Left hindlimb (tissue), 1 donor: Measurements from ENCODE around the gene CBFA2T3.

ENCODE experiments used
- DNase-seq: peaks from one replicate; pipeline ENCODE4 v3.0.0-alpha.2; 2018

Gene CBFA2T3

DNA sequence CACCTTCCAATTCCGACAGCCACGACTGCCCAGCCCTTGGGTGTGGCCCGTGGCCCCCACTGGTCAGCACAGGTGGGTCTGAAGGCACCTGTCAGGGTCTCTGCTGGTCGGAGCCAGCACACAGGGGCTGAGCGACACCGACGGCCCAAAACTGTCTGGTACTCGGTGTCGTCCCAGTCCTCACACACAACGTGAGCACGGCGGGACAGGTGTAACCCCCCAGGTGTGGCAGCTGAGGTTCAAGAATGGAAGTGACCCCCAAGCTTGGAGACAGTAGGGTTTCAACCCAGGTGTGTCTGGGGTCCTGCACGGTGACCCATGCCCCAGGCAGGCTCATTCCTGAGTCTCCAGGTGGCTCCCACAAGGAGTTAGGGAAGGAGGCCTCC lies 121.3 kb downstream of the CBFA2T3 start:
- DNase-seq = peak; percentile 39

DNA sequence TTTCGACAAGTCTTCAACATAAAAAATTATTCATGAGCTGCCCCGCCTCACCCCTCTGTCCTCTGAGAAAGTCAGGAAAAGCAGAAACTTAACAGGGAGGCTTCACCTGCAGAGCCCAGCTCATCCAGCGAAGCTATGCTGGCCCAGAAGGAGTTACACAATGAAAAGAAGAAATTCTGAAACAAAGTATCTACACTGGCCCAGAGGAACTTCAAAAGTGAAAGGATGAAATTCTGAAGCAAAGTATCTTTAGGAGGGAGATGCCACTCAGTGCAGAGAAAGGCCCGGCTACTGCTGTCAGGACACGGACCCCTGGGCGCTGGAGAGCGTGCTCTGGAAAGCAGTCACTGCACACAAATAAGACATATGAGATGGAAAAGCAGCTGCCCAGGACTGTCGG lies 121.8 kb downstream of the CBFA2T3 start:
- no peak for DNase-seq

DNA sequence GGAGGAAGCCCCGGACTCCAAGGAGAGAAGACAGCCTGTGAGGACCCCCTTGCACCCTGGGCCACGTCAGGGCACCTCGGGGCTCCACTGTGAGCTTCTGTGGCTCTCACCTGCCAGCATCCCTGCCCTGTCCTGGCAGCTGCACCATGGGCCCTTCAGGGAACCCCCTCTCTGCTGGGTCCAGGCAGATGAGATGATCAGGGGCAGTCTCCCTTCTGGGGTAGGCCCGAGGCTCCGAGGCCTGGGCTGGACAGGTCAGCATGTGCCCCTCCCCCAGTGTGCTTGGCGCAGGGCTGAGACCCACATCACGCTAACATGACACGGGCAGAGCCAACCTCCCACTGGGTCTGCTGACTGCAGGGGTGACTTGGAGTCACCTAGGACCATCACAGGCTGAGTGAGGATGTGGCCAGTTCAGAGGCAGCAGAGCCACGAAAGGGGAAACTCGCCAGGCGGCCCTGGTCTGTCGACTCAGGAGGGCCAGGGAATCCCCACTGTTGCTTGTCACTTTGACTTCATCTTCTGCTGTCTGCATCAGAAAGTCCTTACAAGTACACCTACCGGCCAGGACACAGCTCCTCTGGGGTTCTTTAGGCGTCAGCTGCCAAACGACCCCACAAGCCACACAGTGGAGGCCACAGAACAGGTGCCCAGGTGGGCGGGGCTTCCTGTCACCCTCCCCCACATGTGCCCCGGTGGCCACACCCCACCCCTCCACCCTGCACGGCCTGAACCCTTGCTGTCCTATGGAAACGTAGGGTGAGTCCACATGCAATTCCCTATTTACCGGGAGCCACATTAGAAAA lies 122.5 kb downstream of the CBFA2T3 start:
- DNase-seq = no peak

DNA sequence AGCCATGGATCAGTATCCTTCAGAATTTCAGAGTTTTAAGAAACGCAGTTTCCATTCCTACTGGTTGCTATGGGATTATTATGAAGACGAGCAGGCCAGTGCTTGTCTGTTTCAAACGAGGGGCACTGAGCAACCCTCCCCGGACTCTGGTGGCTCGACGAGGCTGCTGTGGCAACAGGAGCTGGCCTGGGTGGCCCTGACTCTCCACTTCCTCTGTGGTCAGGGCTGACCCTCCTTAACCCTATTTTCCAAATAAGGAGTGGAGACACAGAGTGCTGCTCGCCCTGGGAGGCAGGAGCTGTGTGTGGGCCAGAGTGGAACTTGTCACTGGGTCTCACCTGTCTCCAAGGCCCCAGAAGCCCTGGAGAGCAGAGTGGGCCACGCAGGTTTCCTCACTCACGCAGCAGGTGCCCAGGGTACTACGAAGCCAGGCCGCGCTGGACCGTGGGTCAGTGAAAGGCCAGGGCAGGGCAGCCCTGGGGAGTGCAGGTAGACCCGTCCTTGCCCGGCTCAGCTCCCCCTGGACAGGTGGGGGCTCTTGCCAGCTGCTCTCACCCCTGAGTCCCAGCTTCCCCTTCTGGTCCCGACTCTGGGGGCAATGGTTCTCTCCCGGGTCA lies 123.6 kb downstream of the CBFA2T3 start:
- no peak for DNase-seq

DNA sequence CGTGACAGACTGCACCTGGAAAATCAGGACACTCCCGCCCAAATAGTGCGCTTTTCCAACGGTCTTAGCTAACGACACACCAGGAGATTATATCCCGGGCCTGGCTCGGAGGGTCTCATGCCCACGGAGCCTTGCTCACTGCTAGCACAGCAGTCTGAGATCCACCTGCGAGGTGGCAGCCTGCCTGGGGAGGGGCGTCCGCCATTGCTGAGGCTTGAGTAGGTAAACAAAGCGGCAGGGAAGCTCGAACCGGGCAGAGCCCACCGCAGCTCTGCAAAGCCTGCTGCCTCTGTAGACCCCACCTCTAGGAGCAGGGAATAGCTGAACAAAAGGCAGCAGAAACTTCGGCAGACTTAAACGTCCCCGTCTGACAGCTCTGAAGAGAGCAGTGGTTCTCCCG lies 125.4 kb downstream of the CBFA2T3 start:
- no peak for DNase-seq

DNA sequence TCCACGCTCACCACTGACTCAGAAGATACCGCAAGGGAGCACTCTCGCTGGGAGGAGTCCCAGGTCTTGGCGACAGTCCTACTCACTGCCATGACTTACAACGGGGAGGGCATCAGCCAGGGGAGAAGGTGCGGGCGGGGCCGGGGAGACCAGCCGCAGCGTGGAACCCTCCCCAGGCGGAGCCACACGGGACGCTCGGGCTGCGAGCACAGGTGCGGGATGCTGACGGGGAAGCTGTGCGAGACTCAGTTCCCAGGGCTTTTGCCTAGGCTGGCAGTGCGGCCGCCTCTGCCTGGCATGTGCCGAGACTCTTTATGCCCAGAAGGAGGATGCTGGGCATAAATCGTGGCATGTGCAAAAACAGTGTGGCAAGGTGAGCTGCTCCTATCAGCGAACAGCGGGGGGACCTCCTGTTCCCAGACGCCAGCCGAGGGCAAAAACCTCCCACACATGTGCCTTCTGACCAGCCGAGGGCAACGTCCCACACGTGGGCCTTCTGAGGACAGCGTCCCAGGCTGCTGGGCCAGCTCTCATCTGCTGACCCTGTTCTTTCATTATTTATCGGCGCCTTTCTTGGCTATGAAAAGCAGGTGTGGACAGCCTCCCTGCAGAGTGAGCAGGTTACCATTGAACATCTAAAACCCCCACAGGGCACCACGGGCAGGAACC lies 126.3 kb downstream of the CBFA2T3 start:
- DNase-seq = no peak

DNA sequence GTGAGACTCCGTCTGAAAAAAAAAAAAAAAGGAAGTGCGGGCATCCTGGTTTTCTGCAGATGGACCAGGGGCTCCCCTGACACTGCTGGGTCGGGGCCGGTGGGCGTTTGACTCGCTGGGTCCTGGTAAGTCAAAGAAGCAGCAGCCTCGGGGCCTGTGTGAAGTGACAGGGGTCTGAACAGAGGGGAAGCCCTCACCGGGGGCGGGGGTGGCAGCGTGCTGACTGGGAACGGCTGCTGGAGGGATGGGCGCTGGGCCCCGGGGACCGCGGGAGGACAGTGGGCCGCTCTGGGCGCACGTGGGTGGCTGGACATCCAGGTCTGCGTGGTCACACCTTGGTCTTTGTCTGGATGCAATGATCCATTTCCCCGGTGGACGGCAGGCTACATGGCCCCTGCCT lies 128.4 kb downstream of the CBFA2T3 start:
- DNase-seq = no peak

DNA sequence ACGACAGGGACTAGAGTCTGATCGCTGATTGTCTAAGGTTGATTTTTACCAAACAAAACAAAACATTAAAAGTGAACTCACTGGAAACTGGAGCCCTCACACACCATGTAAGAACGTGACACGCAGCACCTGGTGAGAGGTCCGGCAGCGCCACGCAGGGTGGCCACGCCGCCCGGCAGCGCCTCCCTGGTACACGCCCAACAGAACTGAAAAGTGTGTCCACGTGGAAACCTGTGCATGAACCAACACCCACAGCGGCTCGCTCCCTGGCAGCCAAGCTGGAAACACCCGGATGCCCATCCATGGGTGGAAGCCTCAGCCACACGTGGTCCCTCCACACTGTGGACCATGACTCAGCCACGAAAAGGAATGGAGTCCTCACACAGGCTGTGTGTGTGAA lies 129.4 kb downstream of the CBFA2T3 start:
- no peak for DNase-seq

DNA sequence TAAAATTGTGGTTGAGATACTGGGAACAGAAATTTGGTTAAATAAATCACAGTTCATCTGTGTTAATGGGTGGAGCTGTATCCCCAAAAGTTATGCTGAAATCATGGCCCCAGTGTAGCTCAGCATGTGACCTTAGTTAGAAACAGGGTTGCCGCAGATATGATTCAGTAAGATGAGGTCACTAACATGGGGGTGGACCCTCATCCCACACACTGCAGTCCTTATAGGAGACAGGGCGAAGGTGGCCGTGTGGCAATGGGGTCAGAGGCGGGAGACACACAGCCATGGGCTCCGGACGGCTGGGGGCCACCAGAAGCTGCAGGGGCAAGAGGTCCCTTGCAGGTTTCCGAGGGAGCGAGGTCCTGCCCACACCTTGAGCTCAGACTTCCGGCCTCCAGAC lies 130.9 kb downstream of the CBFA2T3 start:
- DNase-seq = no peak

DNA sequence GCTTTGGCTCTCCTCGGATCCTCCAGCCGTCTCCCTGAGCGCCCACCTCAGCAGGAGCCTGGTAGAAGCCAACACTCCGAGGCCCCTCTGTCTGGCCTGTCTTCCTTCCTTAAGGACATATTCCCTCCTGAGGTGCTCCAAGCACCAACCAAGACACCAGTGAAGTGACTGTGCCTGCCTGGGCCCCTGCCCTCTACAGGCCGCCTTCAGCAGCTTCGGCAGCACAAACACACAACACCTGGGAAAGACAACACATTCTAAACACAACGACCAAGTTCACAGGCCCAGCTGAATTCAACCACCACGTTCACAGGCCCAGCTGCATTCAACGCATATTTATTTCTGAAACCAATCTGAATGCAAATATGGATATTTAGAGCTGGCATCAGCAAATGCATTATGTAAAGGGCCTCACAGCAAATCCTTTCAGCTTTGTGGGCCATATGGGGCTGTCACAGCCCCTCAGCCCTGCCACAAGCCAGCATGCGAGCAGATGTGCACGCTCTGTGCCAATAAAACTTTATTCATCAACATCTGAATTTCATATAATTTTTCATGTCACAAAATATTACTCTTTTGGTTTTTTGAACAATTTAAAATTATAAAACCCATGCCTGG lies 132.5 kb downstream of the CBFA2T3 start:
- DNase-seq = no peak

DNA sequence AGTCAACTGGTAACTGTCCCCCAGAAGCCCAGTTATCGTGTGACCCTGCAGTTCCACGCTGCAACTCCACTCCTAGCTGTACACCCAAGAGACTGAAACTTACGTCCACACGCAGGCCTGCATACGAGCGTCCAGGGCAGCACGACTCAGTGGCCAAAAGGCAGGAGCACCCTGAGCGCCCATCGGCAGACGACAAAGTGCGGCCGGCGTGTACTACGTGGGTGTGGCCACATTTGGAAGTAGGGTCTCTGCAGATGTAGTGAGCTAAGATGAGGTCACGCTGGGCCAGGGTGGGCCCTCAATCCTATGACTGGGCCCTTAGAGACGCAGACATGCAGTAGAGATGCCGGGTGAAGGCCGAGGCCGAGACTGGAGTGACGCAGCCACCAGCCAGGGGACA lies 133.8 kb downstream of the CBFA2T3 start:
- DNase-seq = no peak

DNA sequence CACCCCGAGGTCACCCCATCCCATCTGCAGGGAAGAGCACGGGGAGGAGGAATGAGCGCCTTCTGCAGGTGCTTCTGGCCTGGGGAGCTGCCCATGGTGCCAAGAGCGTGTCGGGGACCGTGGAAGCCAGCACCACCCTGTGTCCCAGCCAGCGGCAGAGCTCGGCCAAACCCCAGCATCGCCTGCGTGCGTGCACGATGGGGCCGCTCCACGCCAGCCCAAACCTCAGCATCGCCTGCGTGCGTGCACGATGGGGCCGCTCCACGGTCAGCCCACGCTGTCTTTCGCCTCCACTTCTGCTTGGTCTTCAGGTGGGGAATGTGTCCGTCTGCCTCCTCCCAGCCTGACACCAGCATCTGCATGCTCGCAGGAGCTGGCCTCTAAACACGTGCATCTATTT lies 134.2 kb downstream of the CBFA2T3 start:
- DNase-seq = no peak

DNA sequence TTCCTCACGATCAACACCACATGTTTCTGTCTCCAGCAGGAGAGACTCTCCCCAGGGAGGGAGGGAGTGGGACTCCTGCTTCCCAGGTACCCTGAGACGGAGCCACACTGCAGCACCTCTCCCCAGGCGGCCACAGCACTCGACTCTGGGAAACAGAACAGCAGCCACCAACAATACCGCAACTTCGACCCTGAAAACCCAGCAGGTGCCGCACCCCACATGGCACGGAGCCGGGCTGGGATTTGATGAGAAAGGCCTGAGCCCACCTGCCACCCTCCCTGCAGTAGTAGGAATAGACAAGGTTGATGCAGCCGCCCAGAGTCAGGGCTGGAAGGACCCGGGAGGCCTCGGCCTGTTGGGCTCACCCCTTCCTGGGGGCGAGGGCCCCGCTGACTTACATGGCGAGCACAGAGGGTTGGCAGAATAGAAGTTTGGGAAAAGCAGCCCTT lies 134.7 kb downstream of the CBFA2T3 start:
- DNase-seq = no peak

DNA sequence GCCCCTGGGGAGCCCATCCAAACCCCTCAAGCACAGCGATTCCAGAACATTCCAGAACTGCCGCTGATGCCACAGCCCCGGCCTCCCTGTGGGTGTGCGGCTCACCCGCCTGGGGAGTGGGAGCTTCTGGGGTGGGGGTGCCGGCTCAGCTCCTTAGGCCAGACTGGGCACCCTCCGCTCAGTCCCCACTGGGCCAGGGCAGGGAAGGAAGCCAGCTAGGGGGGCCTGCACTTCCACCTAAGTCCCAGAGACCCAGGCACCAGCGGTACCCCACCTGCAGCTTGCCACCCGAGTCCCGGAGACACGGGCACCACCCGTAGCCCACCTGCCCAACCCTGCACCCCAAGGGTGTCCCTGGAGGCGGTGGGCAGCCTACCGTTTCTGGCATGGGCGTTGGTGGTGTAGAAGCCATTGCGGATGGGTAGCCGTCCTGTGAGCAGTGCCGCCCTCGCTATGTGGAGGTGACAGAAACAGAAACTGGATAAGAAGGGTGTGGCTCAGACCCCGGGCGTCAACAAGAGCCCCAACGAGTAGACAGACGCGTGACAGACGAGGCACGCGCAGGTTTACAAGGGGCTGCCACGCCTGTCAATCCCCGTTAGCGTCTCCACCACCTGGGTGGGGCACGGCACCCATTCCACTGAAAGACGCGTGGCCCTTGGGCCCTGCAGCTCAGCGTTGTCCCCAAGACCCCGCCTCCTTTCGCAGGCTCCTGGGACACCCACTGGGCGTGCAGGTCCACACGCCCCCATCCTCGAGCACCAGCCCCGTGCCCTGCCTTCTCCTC lies 135.3 kb downstream of the CBFA2T3 start:
- no peak for DNase-seq

DNA sequence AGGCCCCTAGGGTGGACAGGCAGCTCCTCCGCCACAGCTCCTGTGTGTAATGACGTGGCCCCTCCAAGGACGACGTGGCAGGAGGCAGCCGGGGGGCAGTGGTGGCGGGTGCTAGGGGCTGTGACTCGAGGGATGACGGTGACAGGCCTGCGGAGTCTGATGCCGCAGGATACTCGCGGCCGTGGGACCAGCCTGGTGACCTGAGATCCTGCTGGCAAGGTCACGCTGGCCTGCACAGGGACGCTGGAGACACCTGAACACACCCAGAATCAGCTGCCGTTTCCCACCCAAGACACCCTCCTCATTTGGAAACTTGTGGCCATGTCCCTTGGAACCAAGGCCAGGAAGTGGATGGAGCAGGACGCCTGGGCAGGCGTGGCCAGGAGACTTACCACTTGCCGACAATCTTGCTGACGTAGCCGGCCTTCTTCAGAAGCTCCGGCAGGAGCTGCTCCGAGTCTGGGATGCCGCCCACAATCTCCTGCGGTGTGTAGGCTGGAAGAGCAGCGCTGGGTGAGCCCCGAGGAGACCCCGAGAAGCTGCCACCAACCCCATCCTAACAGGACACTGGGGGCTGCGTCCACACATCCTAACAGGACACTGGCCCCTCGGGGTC lies 136.3 kb downstream of the CBFA2T3 start:
- no peak for DNase-seq

DNA sequence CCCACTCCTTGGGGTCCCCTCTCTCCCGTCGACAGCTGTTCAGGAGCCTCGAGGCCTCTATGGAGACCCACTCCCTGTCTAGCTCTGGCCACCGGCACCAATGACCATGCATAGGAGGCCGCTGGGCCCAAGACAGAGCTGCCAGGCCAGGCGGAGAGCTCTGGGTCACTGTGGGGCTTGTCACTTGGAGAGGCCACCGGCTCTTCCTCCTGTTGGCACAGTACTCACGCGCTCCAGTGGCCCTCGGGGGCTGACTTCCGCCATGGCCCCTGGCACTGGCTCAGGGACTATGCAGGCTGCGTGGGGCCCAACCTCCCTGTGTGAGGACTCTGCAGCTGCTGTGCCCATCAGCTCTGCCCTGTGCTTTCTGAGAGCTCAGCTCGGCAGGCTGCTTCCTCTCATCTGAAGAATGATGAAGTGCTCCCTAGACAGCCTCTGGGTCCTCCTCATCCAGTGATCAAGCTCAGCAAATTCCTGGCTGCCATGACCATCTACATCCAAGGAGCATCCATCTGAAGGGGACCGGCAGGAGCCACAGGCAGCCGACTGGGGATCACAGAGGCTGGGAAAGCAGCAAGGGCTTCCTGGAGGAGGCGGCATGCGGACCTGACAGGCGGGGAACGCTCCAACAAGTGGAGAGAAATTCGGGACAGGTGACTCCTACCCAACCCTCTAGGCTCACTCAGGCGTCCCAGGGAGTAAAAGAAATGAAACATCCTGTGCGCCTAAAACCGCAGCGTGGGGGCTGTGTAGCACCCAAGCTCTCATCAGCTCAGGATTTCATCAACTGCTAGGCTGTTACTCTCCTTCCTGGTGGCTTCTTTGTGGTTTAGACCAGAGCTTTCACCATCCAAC lies 137.0 kb downstream of the CBFA2T3 start:
- no peak for DNase-seq

DNA sequence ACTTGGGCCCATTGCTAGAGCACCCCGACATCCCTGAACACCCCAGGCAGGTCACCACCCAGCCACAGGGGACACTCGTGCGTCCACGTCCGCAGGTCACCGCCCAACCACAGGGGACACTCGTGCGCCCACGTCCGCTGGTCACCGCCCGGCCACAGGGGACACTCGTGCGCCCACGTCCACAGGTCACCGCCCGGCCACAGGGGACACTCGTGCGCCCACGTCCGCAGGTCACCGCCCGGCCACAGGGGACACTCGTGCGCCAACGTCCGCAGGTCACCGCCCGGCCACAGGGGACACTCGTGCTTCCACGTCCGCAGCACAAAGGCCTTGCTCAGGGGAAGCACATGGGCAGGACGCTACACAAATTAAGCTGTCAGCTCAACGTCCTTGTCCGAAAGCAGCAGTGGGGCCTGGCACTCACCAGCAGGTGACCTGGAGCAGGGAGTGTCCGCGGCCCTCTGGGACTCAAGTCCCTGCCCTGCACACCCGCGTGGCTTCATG lies 137.9 kb downstream of the CBFA2T3 start:
- no peak for DNase-seq

DNA sequence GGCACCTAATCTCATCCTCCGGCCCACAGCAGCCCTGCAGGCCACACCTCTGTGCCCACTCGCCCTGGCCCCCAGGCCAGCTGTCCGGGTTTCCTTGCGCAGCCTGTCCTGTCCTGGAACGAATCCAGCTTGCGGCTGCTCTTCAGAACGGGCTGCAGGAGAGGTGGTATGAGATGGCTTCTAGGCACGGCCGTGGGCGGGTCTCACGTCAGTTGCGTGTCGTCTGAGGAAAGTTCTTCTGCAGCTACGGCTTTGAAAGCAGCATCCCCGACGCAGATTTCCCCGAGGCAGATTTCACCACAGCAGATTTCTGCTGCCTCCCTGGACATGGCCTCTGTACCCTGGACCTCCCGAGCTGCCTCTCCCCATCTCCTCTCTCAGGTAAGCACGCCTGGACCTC lies 138.4 kb downstream of the CBFA2T3 start:
- DNase-seq = no peak

DNA sequence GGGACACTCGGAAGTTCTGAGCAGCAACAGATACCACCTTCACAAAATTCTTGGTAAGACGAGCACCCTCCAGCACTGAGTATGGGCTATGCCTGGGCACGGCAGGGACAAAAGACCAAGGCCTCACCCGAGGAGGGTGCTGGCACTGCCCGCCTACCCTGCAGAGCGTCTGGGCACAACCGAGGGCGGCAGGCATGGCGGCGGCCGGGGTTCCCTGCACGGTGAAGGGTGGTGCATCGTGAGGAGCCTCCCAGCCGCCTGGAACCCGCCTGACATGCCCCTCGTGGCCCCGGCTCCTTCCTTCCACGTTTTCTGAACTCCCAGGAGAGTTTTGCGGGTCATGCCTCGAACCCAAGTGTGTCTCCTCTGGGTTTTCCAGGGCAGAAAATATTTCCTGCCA lies 139.2 kb downstream of the CBFA2T3 start:
- DNase-seq = no peak

DNA sequence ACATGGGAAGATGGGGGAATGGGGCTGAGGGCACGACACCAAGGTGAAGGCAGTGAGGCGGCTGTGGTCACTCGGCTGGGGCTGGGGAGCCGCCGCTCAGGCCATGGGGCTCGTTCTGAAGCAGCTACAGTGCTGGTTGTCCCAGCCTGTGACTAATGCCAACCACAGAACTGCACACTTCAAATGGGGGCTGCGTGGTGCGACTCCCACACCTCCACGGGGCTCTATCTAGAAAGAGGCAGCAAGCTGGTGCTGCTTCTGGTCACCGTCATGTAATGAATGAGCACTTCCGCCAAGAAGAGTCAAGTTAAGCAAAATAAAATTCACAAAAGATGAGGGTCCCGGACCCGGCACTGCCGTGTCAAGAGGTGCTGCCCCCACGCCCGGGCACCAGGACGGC lies 140.2 kb downstream of the CBFA2T3 start:
- DNase-seq = no peak

DNA sequence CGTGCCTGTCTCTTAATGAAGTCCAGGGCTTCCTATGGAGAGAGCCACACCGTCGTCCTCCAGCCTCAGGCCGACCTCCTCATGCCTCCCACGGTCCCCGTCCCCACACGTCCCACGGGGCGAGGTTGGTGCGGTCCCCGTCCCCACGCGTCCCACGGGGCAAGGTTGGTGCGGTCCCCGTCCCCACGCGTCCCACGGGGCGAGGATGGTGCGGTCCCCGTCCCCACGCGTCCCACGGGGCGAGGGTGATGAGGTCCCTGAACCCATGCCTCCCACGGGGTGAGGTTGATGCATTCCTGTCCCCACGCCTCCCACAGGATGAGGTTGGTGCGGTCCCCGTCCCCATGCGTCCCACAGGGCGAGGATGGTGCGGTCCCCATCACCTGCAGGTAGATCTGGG lies 141.2 kb downstream of the CBFA2T3 start:
- no peak for DNase-seq
